Activated B cell treated with CpG ODN at 0.5 μM for 24 hours (primary cell): Measurements from ENCODE around the gene SLC16A10. TPM values are rescaled to one million over a fixed set of nuclear protein-coding genes. Genes with fewer than 3 reads are reported as not detected.

Experiments used
- ATAC-seq: fragments of 200-7000 bp; cut with Tn5 transposase; one replicate; pipeline ENCODE4 v1.10.0; 2021; ENCODE audit warnings: low read depth, mild to moderate bottlenecking, moderate library complexity
- CTCF ChIA-PET: fragments of 350-600 bp; sonication (Branson Sonifier 250); formaldehyde crosslinking; loops from one replicate; lab custom pipeline; 2021; ENCODE audit warnings: antibody characterized with exemption; lab: Charles Lee
- POLR2A ChIA-PET: fragments of 350-600 bp; sonication (Branson Sonifier 250); formaldehyde crosslinking; loops from one replicate; lab custom pipeline; 2021; ENCODE audit warnings: antibody characterized with exemption; lab: Charles Lee
- DNase-seq: peaks from one replicate; pipeline ENCODE4 v3.0.0; 2022
- H3K27ac Mint-ChIP-seq: one replicate; pipeline ENCODE4 v1.8.0; 2020; ENCODE audit warnings: mixed read lengths
- H3K27me3 Mint-ChIP-seq: one replicate; pipeline ENCODE4 v1.8.0; 2021; ENCODE audit warnings: mixed read lengths
- H3K36me3 Mint-ChIP-seq: one replicate; pipeline ENCODE4 v1.8.0; 2021; ENCODE audit warnings: low read depth, mixed read lengths
- H3K4me1 Mint-ChIP-seq: one replicate; pipeline ENCODE4 v1.8.0; 2021; ENCODE audit warnings: mixed read lengths
- H3K4me3 Mint-ChIP-seq: one replicate; pipeline ENCODE4 v1.8.0; 2020; ENCODE audit warnings: mild to moderate bottlenecking, mixed read lengths
- H3K9me3 Mint-ChIP-seq: one replicate; pipeline ENCODE4 v1.8.0; 2020; ENCODE audit warnings: mixed read lengths
- CTCF ChIP-seq: fragments of 200-600 bp; IDR thresholded peaks from one replicate; pipeline ENCODE4 v1.8.0; 2022; ENCODE audit warnings: antibody characterized with exemption, mild to moderate bottlenecking
- intact Hi-C: fragments of 100-400 bp; cut with micrococcal nuclease; formaldehyde crosslinking; loops from one replicate; pipeline ENCODE4 v1.15.1; 2024
- total RNA-seq: library from RNA; stranded (reverse); gene quantifications from 2 replicates; pipeline ENCODE4 v1.2.3, GENCODE V29; 2022

Gene SLC16A10
- total RNA-seq, 1 donor from 2014 or later = 0.13 TPM

GRCh38 chr6:111105578-111105977 is 18.3 kb downstream of the SLC16A10 start:
- no peaks in the 10 kb centered on the region for H3K4me1 Mint-ChIP-seq
- intact Hi-C loops = no loop called here
- H3K27ac Mint-ChIP-seq = no peak overlapping the region
- peaks cover 7% of the 10 kb centered on the region for H3K9me3 Mint-ChIP-seq
- no peak for TF ChIP-seq CTCF
- H3K36me3 Mint-ChIP-seq = no peaks in the 10 kb centered on the region
- ChIA-PET CTCF (no interaction called here), POLR2A (no interaction called here)
- no peak overlapping the region for H3K4me3 Mint-ChIP-seq
- no peaks in the 10 kb centered on the region for H3K27me3 Mint-ChIP-seq
- DNase-seq = no peak
- no peak for ATAC-seq

GRCh38 chr6:111107589-111107988 is 20.3 kb downstream of the SLC16A10 start:
- POLR2A ChIA-PET = no interaction called here
- Mint-ChIP-seq H3K36me3 (no peaks in the 10 kb centered on the region), H3K27ac (no peak overlapping the region), H3K4me3 (no peak overlapping the region), H3K4me1 (no peaks in the 10 kb centered on the region), H3K9me3 (peaks cover 7% of the 10 kb centered on the region), H3K27me3 (no peaks in the 10 kb centered on the region)
- no peak for ATAC-seq
- intact Hi-C loops = no loop called here
- no peak for TF ChIP-seq CTCF
- CTCF ChIA-PET = no interaction called here
- DNase-seq = no peak

- no peak for TF ChIP-seq CTCF
- CTCF ChIA-PET = no interaction called here
- no peaks in the 10 kb centered on the region for H3K4me1 Mint-ChIP-seq
Observed at GRCh38 chr6:111110036-111110435, 22.7 kb downstream of the SLC16A10 start.

GRCh38 chr6:111113336-111114086 is 26.2 kb downstream of the SLC16A10 start:
- DNase-seq = no peak
- Mint-ChIP-seq H3K9me3 (no peaks in the 10 kb centered on the region), H3K36me3 (no peaks in the 10 kb centered on the region), H3K27ac (no peak overlapping the region), H3K27me3 (peaks cover 6% of the 10 kb centered on the region), H3K4me1 (no peaks in the 10 kb centered on the region), H3K4me3 (no peak overlapping the region)
- no peak for ATAC-seq
- CTCF ChIA-PET = no interaction called here
- TF ChIP-seq CTCF = no peak
- intact Hi-C loops = no loop called here
- POLR2A ChIA-PET = no interaction called here

More at GRCh38 chr6:111110036-111110435, 22.7 kb downstream of the SLC16A10 start:
- POLR2A ChIA-PET = no interaction called here
- no peak overlapping the region for H3K4me3 Mint-ChIP-seq
- no peak overlapping the region for H3K27ac Mint-ChIP-seq
- H3K27me3 Mint-ChIP-seq = peaks cover 6% of the 10 kb centered on the region
- ATAC-seq (no peak), DNase-seq (no peak)
- intact Hi-C loops = no loop called here
- H3K36me3 Mint-ChIP-seq = no peaks in the 10 kb centered on the region
- peaks cover 7% of the 10 kb centered on the region for H3K9me3 Mint-ChIP-seq

- H3K9me3 Mint-ChIP-seq = no peaks in the 10 kb centered on the region
- no peak for TF ChIP-seq CTCF
- ChIA-PET CTCF (no interaction called here), POLR2A (no interaction called here)
- ATAC-seq (no peak), DNase-seq (no peak)
- H3K36me3 Mint-ChIP-seq = no peaks in the 10 kb centered on the region
- peaks cover 6% of the 10 kb centered on the region for H3K27me3 Mint-ChIP-seq
- H3K27ac Mint-ChIP-seq = no peak overlapping the region
- intact Hi-C loops = no loop called here
- no peak overlapping the region for H3K4me3 Mint-ChIP-seq
- no peaks in the 10 kb centered on the region for H3K4me1 Mint-ChIP-seq
Observed at GRCh38 chr6:111114087-111114443, 26.8 kb downstream of the SLC16A10 start.
